ENCODE data around the gene ZEB2.

Gene ZEB2

DNA sequence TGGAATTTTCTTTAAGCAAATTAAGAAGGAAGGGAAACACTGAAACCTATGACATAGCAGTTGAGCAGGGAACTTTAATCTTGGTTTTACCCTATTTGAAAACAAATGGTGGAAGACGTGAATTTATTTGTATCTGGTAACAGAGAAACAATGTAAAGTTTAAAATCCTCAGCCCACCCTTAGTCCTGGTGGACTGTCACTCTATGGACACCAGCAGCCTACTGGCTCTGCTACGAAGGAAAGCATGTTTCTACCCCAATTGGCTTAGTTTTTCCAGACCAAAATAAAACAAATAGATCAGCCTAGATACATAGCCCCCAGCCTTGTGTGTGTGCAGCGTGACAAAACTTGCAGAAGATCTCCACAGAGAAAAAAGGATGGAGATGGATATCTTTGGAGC, 7.4 kb downstream of the ZEB2 start:
- no peak for DNase-seq

DNA sequence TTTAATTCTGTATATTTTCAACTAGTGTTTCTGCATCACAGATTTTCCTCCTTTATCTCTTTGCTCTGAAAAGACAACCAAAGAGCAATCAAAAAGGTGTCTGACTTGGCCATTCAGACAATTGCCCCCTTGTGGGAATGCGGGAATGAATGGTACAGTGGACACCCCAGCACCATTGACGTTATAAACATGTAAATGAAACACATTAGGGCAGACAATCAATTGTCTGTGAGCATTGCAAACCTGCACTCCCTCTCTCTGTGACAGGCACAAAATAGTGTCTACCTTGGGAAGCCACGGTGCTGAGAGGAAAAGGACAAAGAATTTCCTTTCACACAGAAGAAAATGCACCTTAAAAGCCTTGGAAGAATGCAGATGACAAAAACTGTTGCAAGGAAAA, 8.0 kb downstream of the ZEB2 start:
- no peak for DNase-seq

DNA sequence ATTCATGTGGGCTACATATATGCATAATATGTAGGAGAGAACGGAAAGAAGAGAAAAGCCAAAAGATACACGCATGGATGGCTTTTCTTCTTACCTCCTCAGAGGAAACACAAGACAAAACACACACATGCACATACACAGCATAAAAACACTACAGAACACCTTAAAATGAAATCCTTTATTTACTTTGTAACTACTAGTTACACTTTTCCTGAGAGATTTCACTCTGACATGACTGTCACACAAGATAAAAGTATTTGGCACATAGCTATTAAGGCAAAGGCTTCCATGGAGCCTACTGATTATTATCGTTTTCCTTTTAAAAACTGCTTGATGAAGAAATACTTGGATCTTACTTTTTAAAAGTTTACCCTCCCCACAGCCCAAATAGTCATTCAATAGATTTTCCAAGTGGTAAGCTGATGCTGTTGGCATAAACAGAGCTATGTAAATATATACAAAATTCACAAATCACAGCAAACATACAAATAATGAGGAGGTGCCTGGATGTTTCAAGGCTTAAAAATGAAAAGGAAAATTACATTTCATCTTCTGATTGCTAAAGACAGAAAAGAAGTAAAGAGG, 8.6 kb downstream of the ZEB2 start:
- DNase-seq = no peak

DNA sequence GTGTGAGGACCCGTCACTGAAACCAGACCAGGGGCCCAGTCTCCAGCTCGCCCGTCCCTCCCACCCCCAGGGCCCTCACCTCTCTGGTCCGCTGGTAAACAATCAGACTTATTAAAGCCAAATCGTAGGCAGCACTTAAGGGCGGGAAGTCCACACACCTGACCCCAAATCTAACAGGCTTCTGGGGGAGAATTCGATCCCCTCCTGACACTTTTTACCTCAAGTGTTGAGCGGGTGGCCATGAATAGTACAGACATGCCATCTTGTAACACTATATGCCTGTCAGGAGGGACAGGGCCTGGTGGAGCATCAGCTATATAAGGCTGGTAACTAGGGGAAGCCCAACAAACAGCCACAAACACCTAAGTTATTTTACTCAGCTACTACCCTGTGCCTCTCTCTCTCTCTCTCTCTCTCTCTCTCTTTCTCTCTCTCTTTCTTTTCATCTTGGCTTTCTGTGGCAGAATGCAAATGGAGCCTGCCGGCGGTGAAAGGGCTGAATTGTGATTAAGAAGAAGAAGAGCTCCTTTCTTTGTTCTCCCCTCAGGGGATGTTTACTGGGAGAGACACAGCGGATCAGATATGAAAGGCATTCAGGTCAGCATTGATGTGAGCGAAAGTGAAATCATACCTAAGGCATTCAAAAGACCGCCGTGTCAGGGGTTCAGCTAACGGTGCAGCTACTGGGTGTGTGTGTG, 9.5 kb downstream of the ZEB2 start:
- no peak for DNase-seq

DNA sequence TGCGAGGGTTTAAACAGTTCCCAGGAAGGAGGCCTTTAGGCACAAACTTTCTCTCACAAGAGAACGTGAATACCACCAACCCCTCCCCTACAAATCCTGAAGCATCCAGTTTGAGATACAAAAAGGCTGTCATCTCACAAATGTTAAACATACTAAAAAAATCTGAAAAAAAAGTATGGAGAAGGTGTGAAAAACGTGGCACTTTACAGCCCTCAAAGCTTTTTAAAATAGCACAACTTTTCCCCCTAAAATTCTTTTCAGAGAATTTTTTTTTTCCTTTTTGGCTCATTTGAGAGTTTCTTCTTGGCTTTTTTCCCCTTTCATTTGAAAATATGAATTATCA, 10.1 kb downstream of the ZEB2 start:
- no peak for DNase-seq

DNA sequence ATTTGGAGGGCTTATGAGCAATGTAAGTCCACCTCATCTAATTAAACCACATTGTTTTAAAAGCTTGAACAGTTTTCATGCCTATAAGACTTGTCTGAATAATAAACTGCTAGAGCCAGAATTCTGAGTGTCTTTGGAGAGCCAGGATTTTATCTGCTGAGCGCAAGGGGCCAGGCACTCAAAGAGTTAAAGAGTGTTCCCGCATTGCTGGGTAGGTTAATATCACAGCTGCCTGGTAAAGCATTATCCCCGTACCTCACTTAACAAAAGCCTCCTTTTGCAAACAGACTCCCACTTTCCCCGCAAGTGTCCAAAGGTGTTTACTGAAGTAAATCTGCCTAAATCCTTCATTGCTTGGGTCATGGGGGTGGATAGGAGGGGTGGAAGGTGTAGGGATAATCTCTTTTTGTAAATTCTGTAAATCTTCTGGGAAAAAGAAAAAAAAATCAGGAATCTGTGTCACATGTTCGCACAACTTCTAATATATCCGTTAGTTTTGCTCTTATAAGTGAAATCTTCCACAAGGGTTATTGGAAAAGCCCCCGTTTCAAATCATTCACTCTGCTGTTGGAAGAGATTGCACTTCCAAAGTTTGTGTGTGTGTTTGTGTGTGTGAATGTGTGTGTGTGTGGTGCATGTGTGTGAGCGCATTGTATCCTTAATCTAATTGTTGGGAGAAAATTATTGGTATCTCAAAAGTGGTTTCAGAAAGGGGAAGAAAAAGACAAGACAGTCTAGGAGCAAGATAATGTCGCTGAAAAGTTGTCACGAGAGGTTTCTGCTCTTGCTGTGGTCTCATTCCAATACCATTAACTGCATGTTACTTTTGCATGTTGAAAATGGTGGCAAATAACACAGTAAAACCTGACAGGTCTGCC, 10.7 kb downstream of the ZEB2 start:
- no peak for DNase-seq

DNA sequence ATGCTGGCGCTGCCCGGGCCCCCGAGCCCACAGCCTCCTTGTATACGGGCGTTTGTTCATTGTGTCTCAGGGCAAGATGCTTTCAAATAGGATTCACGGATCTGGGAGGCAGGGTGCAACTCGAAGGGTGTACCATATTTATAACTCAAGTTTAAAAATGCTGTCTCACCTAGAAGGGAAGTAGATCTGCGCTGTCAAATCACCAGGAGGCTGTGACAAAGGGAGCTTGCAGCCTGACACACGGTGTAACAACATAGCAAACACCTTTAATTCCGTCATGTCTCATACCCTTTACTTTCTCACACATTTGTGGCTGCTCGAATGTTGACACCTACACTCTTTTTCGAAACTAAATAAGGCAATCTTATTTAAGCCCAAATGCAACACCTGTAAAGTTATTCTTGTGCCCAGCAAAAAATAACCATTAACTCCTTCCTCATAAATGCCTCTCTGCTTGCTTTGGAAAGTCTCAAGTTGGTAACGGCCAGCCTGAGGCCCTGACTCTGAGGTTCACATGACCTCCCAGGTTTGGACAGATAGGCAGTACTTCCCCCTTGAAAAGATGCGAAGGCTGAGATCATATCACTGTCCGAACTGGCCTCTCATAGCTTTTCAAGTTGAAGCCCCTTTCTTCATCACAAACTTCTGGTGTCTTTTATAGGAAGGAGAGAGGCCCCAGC, 11.6 kb downstream of the ZEB2 start:
- DNase-seq = no peak

DNA sequence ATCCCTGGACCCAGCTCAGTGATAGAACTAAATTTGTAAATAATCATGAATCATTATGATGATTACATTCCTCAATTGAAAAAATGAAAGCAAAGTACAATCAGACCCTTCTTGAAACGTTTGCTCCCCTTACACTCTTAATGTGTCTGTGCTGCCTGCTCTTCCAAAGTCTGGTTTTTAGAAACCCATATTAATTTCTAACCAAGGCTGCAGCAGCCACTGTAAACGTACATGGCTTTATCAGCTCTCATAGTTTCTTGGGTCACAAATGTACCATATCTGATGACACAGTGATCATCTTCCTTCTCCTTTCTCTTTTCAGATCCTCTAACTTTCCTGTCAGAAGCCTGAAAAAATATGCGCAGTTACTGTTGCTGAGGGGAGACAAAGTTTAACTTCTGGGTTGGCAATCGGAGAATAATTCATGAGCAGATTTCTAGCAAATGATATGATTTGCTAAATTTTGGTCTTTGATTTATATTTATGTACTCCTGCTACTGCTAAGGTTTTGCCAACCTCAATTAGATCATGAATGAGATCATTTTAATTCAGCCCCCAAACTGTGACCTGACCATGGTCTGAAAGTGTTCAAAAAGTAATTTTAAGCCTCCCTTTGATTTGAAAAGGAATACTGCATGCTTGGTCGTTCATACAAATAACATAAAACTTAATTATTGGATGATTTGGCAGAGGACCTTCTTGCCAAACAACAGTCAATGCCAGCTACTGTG, 12.3 kb downstream of the ZEB2 start:
- no peak for DNase-seq

DNA sequence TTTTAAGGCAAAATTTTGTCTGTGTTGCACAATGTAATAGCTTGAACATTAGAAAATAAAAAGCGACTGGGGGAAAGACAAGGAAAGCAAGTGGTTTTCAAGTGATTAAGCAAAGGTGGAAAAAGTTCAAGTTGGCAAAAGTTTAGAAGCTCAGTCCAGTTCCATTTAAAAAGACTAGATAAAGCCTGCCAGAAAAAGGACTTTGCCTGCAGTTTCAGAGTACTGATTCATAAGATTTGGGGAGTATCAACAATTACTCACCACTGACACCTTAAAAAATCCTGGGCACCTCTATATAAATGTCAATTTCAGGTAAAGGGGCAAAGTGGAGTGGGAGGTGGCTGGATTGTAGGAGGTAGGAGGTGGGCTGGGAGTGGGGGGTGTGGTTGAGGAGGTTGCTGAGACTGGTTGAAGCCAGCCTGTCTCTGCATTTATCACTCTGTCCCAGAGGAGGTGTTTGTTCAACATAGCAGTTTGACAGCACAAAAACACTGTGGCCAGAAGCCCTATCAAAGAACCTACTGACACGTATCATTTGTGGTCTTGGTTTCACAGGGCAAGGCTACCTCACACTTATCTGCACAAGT, 14.6 kb downstream of the ZEB2 start:
- DNase-seq = no peak

DNA sequence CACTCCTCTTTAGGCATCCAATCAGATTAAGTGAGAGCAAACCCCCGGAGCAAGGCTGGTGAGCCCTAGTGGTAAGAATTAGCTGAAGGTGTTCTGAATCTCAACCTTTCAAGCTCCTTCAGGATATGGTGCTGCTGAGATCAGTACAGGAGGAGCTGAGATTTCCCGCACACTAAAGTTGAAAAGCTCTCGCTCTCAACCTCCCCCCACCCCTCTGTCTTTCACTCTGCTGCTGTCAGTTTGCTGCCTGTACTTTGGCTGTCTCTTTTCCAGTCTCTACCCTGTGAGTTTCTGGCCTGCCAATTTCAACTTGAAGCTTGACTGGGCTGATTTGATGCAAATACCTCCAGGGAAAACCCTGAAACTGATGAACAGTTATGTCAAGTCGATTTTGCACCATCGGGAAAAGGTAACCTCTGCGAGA, 15.7 kb downstream of the ZEB2 start:
- DNase-seq = no peak

DNA sequence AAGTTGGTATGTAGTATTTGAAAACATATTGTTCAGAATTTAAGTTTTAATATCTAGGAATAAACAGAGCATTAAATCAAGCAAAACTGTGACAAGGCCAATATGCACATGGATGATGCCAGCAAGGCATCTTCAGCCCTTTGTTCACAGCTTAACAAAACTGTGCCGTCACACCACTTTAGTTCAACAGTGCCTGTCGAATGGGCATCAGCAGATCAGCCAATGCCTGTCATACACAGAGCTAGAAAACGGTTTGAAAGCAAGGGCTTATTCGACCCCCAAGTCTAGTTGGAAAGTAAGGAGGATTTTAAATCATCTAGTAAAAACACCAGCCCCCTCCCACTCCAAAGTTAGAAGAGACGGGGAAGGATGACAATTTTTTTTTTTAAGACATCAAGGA, 16.7 kb downstream of the ZEB2 start:
- DNase-seq = no peak

DNA sequence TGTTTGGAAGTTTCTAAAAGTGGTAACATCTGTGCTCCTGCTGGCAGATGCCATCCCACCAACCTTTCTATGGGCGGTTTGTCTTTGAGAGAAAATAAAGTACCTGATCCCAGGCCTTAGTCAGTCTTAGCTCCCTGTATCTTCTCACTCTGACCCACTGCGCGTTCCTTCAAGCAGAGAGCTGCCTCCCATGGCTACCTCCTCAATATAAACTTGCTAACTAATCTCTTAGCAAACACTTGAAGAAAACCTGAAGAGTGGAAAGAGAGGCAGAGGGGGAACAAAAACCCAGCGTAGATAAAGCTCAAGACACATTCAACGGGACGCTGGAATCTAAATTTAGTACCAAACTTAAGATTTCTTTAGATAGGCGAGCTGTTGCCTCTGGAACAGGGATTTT, 17.6 kb downstream of the ZEB2 start:
- no peak for DNase-seq

DNA sequence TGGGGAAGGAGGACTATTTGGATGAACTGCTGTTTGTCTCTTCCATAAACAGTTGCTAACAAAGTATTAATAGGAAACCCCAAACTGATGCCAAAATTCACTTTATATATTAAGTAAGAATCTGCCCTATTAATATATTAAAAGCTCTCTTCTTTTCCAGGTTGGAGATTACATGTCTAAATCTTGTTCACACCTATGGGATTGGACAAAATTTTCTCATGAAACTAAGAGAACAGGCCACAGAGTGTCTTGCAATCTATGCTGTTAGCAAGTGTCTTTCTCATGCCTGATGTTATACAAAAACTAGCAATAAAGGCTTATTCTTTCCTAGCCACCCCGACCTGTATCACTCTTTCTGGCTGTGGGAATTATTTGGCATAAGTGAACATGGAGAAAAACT, 18.3 kb downstream of the ZEB2 start:
- no peak for DNase-seq

DNA sequence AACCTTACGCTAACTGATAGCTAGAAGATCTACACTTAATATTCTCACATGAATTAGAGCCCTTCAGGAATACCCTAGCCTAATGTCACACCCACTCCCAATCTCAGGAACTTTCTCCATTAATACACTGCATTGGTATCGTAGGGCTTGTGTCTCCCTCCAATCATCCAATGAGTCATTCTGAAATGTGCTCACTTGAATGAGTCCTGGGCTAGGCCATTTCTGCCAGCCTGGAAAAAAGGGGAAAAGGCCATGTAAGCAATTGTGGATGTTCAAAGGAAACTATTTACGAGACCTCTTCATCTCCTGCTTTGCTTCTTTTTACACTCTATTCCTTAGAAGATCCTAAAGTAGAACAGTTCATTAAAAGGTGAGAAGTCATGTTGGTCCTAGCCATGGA, 18.8 kb downstream of the ZEB2 start:
- DNase-seq = no peak

DNA sequence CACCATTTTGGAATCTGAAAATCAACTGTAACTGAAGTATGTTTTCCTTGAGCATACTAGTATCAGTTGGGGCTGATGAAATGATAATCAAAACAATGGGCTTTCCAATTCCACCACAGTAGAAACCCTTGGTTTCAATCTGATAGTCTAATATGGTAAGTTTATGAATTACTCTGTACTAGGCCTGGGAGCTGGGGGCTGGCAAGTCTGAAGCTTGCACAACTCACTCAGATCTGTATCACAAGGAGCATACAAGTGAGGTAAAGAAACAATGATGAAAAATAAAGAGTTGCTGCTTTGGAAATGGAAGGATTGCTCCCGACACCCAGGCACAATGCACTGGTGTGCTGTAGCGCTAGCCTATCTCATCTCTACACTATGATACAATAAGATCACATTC, 19.4 kb downstream of the ZEB2 start:
- no peak for DNase-seq

DNA sequence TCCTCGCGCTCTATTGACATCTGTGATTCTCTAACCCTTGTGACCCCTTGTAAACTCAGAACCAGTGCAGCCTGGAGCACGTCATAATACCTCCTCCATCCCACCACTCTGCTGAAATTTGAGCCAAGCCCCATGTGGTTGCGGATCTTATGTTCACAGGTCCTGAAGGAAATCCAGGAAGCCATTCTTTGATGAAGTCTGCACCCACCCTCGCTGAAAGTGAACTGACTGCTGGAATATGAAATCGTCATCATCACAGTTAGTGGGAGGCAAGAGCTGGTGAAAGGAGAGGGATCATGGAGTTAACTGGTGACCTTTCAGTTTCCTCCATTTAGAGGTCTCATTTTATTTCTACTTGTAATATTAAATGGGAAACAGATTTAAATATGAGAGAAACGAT, 21.6 kb downstream of the ZEB2 start:
- no peak for DNase-seq

DNA sequence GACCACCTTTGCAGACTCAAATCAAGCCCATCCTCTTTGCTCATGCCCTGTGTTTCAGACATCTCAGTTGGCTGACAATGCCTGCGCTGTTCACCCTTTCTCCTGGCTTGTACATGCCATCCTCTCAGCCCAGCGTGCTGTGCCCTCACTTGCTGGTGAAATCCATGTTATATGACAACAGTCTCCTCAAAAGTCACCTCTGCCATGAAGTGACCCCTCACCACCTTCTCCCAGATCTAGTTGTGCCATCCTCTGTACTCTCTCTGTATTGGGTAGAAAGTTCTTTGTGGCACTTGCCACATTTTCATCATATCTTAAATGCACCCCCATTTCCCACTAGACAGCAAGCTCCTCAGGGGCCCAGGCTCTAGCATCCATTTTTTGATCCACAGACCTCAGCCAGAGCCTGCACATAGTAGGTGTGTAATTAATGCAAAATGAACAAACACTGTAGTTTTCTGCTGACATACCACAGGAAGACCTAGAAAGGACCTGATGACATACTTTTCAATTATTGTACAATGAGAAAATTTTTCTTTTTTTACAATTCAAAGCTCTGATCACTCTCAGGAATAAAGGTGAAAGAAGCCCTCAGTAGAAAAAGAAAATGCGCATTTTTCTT, 22.8 kb downstream of the ZEB2 start:
- no peak for DNase-seq

DNA sequence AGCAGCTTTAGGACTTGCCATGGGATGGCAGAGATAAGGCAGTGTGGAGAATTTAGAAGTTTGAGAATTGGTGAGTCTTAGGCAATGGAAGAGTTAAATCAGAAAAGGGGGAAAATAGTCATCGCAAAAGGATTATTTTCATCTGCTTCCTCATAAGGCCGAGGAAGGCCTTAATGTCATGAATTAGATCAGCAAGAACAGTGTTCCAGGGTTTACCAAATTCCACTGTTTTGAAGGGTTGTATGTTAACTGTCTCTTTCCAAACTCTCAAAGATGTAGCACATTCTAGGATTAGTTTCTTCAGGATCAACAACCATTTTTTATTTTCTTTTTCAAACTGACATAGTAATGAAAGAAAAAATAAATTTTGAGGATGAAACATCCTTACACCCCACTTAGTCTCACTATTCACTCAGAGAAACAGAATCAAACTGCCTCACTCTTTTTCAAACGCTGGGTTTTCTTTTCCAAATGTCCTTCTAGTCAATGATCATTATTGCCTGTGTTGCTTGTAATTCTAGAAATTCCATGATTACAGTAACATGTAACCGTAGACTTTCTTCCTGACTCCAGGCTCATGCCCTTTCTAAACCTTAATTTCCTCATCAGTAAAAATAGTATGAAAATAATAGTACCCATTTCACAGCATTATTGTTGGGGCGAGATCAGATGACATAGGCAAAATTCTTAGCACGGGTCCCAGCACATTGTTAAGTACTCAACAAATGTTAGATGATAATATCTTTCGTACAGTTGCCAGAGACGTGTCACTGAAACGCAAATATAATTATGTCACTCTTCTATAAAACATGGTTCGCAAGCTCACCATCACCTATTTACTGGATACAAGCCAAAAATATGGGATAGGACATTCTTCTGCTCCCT, 23.6 kb downstream of the ZEB2 start:
- no peak for DNase-seq

DNA sequence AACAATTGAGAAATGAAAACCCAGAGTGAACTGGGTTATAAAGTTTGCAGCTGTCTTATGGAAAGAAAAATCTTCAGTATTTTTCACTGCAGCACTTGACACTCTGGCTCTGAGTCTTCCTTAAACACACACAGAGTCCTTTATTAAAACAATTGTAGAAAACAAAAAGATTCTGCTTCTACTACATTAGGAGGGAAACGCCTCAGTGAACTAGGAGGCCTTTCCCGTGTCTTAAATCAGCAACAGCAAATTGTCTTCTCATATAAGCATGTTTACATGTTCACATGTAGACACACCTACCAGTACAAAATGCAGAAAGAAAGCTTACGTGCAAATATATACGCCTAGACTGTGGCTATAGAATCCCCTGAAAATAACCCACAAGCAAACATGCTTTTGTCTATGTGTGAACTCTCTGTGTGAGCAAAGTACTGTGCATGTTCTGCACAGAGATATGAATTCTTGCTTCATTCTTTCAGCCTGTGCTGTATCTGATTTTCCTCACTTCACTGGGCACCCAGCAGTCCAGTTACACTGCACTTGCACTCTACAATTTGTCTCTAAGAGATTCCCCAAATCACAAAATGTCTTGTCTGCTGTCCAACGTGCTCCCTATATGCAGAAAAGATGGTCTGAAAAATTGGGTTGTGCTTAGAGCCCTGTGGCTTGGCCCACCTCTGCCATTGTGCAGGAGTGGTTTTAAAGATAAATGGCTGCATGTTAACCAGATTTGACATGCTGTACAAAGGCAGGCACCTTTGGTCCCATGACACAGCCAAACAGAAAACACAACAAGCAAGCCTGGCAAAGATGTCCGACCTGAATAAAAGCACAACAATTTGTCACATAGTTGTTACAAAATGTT, 24.5 kb downstream of the ZEB2 start:
- no peak for DNase-seq
